HL-60 (cell line): Measurements from ENCODE around the gene MED1.

Source experiments
- CTCF ChIP-seq: IDR thresholded peaks from one replicate; pipeline ENCODE4 v1.5.1; 2011; ENCODE audit warnings: low read length, control low read depth, inconsistent platforms; ENCODE audit not compliant: insufficient read depth
- POLR2AphosphoS5 ChIP-seq: IDR thresholded peaks from 2 replicates; pipeline ENCODE4 v1.6.1; 2012; ENCODE audit warnings: low read depth

GRCh38 chr17:39410279-39410678 is 40.8 kb downstream of the MED1 start:
- TF ChIP-seq CTCF (no peak), POLR2AphosphoS5 (no peak)
